Mesothelial cell of epicardium (in vitro differentiated cells): ENCODE measurements around the gene SPON2. TPM values are rescaled to one million over a fixed set of nuclear protein-coding genes. Genes with fewer than 3 reads are reported as not detected.

Source experiments
- DNase-seq, 2 experiments: peaks; one replicate each; pipeline ENCODE4 v3.0.0; 2021; ENCODE audit warnings: low spot score in 2 of 2; ENCODE audit not compliant: unreplicated experiment in 2 of 2
- H3K27ac Mint-ChIP-seq: 2 replicates; pipeline ENCODE4 v1.8.0; 2021; ENCODE audit warnings: mixed read lengths
- H3K27me3 Mint-ChIP-seq: 2 replicates; pipeline ENCODE4 v1.8.0; 2021; ENCODE audit warnings: low read depth, mixed read lengths
- H3K36me3 Mint-ChIP-seq: 2 replicates; pipeline ENCODE4 v1.8.0; 2021; ENCODE audit warnings: mixed read lengths
- H3K4me1 Mint-ChIP-seq: 2 replicates; pipeline ENCODE4 v1.8.0; 2021; ENCODE audit warnings: mixed read lengths
- H3K4me3 Mint-ChIP-seq: 2 replicates; pipeline ENCODE4 v1.8.0; 2021; ENCODE audit warnings: mild to moderate bottlenecking, moderate library complexity, mixed read lengths
- H3K9me3 Mint-ChIP-seq: 2 replicates; pipeline ENCODE4 v1.8.0; 2021; ENCODE audit warnings: mixed read lengths
- CTCF ChIP-seq: fragments of 200-600 bp; sonication (generic); IDR thresholded peaks from one replicate; pipeline ENCODE4 v1.5.0; 2021; ENCODE audit warnings: antibody characterized with exemption; ENCODE audit not compliant: unreplicated experiment
- total RNA-seq: library from RNA; stranded (reverse); gene quantifications from 3 replicates; pipeline ENCODE4 v1.2.1, GENCODE V29; 2021

Gene SPON2
- total RNA-seq, 1 donor from 2014 or later = 56.4 TPM

- peaks cover 1% of the 10 kb centered on the region for H3K36me3 Mint-ChIP-seq
- no peak for DNase-seq
- H3K9me3 Mint-ChIP-seq = no peaks in the 10 kb centered on the region
- no peak overlapping the region for H3K27ac Mint-ChIP-seq
- no peak for TF ChIP-seq CTCF
- H3K4me3 Mint-ChIP-seq = no peak overlapping the region
- peaks cover 11% of the 10 kb centered on the region for H3K4me1 Mint-ChIP-seq
- peaks cover 84% of the 10 kb centered on the region for H3K27me3 Mint-ChIP-seq
Measured at GRCh38 chr4:1169691-1170096, 2.7 kb downstream of the SPON2 start.

GRCh38 chr4:1169171-1169671 is 3.2 kb downstream of the SPON2 start:
- Mint-ChIP-seq H3K27me3 (peaks cover 81% of the 10 kb centered on the region), H3K36me3 (peaks cover 1% of the 10 kb centered on the region), H3K27ac (no peak overlapping the region), H3K4me1 (peaks cover 11% of the 10 kb centered on the region), H3K9me3 (no peaks in the 10 kb centered on the region), H3K4me3 (no peak overlapping the region)
- DNase-seq = no peak
- no peak for TF ChIP-seq CTCF

GRCh38 chr4:1168191-1169101 is 3.9 kb downstream of the SPON2 start:
- peaks cover 8% of the 10 kb centered on the region for H3K4me1 Mint-ChIP-seq
- peak overlapping the region; percentile 62 for H3K4me3 Mint-ChIP-seq
- H3K27me3 Mint-ChIP-seq = peaks cover 81% of the 10 kb centered on the region
- H3K27ac Mint-ChIP-seq = no peak overlapping the region
- H3K36me3 Mint-ChIP-seq = peaks cover 1% of the 10 kb centered on the region
- DNase-seq = no peak
- TF ChIP-seq CTCF = no peak
- H3K9me3 Mint-ChIP-seq = peaks cover 5% of the 10 kb centered on the region

GRCh38 chr4:1167244-1167949 is 5.0 kb downstream of the SPON2 start:
- H3K4me1 Mint-ChIP-seq = peaks cover 7% of the 10 kb centered on the region
- peak overlapping the region; percentile 62 for H3K4me3 Mint-ChIP-seq
- DNase-seq = peak in 1 of 2 experiments; percentile 81
- peaks cover 79% of the 10 kb centered on the region for H3K27me3 Mint-ChIP-seq
- TF ChIP-seq CTCF = peak; percentile 81
- peaks cover 8% of the 10 kb centered on the region for H3K9me3 Mint-ChIP-seq
- peaks cover 3% of the 10 kb centered on the region for H3K36me3 Mint-ChIP-seq
- no peak overlapping the region for H3K27ac Mint-ChIP-seq

- H3K4me3 Mint-ChIP-seq = peak overlapping the region; percentile 62
- peaks cover 8% of the 10 kb centered on the region for H3K9me3 Mint-ChIP-seq
- peaks cover 3% of the 10 kb centered on the region for H3K36me3 Mint-ChIP-seq
- DNase-seq = no peak
- H3K27ac Mint-ChIP-seq = no peak overlapping the region
- peaks cover 76% of the 10 kb centered on the region for H3K27me3 Mint-ChIP-seq
- TF ChIP-seq CTCF = no peak
- H3K4me1 Mint-ChIP-seq = peaks cover 7% of the 10 kb centered on the region
Measured at GRCh38 chr4:1166509-1167243, 5.7 kb downstream of the SPON2 start.
